H9 (cell line): ENCODE measurements around the gene PHOSPHO1. TPM values are rescaled to one million over a fixed set of nuclear protein-coding genes. Genes with fewer than 3 reads are reported as not detected.

Source experiments
- DNase-seq: peaks from one replicate; pipeline ENCODE4 v3.0.0-alpha.2; 2017
- H2AFZ ChIP-seq: one replicate; pipeline ENCODE4 v1.6.1; 2013; ENCODE audit warnings: mild to moderate bottlenecking, low read length, control low read depth, moderate library complexity
- H2AK5ac ChIP-seq: 2 replicates; pipeline ENCODE4 v1.6.1; 2013; ENCODE audit warnings: low read length, control low read depth, mixed read lengths; ENCODE audit not compliant: insufficient read length
- H2BK120ac ChIP-seq: one replicate; pipeline ENCODE4 v1.6.1; 2013; ENCODE audit warnings: low read depth, mild to moderate bottlenecking, low read length, control low read depth, inconsistent platforms; ENCODE audit not compliant: poor library complexity, severe bottlenecking
- H2BK12ac ChIP-seq: 2 replicates; pipeline ENCODE4 v1.6.1; 2013; ENCODE audit warnings: low read length, control low read depth, mixed read lengths, low read depth; ENCODE audit not compliant: insufficient read length
- H2BK15ac ChIP-seq: 2 replicates; pipeline ENCODE4 v1.6.1; 2013; ENCODE audit warnings: low read depth, low read length, control low read depth
- H2BK20ac ChIP-seq: one replicate; pipeline ENCODE4 v1.6.1; 2013; ENCODE audit warnings: low read depth, mild to moderate bottlenecking, low read length, control low read depth, inconsistent platforms; ENCODE audit not compliant: poor library complexity, severe bottlenecking
- H2BK5ac ChIP-seq: 2 replicates; pipeline ENCODE4 v1.6.1; 2013; ENCODE audit warnings: low read length, control low read depth, mixed read lengths; ENCODE audit not compliant: insufficient read length
- H3K14ac ChIP-seq: 2 replicates; pipeline ENCODE4 v1.6.1; 2013; ENCODE audit warnings: low read length, control low read depth; ENCODE audit not compliant: insufficient read depth
- H3K18ac ChIP-seq: 2 replicates; pipeline ENCODE4 v1.6.1; 2013; ENCODE audit warnings: low read depth, mild to moderate bottlenecking, mixed read lengths, low read length, control low read depth; ENCODE audit not compliant: insufficient read length
- H3K23ac ChIP-seq: 2 replicates; pipeline ENCODE4 v1.6.1; 2013; ENCODE audit warnings: low read length, control low read depth, mixed read lengths, low read depth; ENCODE audit not compliant: insufficient read length
- H3K23me2 ChIP-seq: 2 replicates; pipeline ENCODE4 v1.6.1; 2013; ENCODE audit warnings: low read depth, mild to moderate bottlenecking, mixed read lengths, low read length, control low read depth; ENCODE audit not compliant: insufficient read length, poor library complexity, severe bottlenecking
- H3K27ac ChIP-seq: 2 replicates; pipeline ENCODE4 v1.5.1; 2013; ENCODE audit warnings: low read length, control low read depth, mixed read lengths, low read depth; ENCODE audit not compliant: insufficient read length
- H3K27me3 ChIP-seq: 2 replicates; pipeline ENCODE4 v1.6.1; 2013; ENCODE audit warnings: low read length, control low read depth, inconsistent platforms; ENCODE audit not compliant: insufficient read depth
- H3K4ac ChIP-seq: 2 replicates; pipeline ENCODE4 v1.6.1; 2013; ENCODE audit warnings: low read depth, mild to moderate bottlenecking, control low read depth, inconsistent platforms, low read length, moderate library complexity
- H3K4me1 ChIP-seq: 2 replicates; pipeline ENCODE4 v1.6.1; 2013; ENCODE audit warnings: low read length, control low read depth, inconsistent platforms; ENCODE audit not compliant: insufficient read depth
- H3K4me2 ChIP-seq: 2 replicates; pipeline ENCODE4 v1.6.1; 2013; ENCODE audit warnings: low read length, control low read depth, mixed read lengths; ENCODE audit not compliant: insufficient read length, insufficient read depth
- H3K56ac ChIP-seq: 2 replicates; pipeline ENCODE4 v1.6.1; 2013; ENCODE audit warnings: low read depth, mild to moderate bottlenecking, mixed read lengths, low read length, control low read depth; ENCODE audit not compliant: insufficient read length
- H3K79me1 ChIP-seq: 2 replicates; pipeline ENCODE4 v1.6.1; 2013; ENCODE audit warnings: low read depth, mild to moderate bottlenecking, moderate library complexity, low read length, control low read depth, inconsistent platforms; ENCODE audit not compliant: insufficient read depth, poor library complexity, severe bottlenecking
- H3K79me2 ChIP-seq: 2 replicates; pipeline ENCODE4 v1.6.1; 2013; ENCODE audit warnings: low read length, control low read depth, inconsistent platforms; ENCODE audit not compliant: insufficient read depth
- H3K9ac ChIP-seq: 2 replicates; pipeline ENCODE4 v1.6.1; 2013; ENCODE audit warnings: low read length, control low read depth, mixed read lengths; ENCODE audit not compliant: insufficient read length; ENCODE audit errors: extremely low read depth
- H3K9me3 ChIP-seq: one replicate; pipeline ENCODE4 v1.6.1; 2013; ENCODE audit warnings: low read depth, low read length, inconsistent platforms; ENCODE audit not compliant: control insufficient read depth
- H3T11ph ChIP-seq: one replicate; pipeline ENCODE4 v1.6.1; 2013; ENCODE audit warnings: mild to moderate bottlenecking, low read length, control low read depth, inconsistent platforms
- H4K20me1 ChIP-seq: one replicate; pipeline ENCODE4 v1.6.1; 2013; ENCODE audit not compliant: control insufficient read depth, insufficient read length, insufficient read depth
- H4K5ac ChIP-seq: 2 replicates; pipeline ENCODE4 v1.6.1; 2013; ENCODE audit warnings: low read depth, mild to moderate bottlenecking, mixed read lengths, low read length, control low read depth; ENCODE audit not compliant: insufficient read length
- H4K8ac ChIP-seq: replicated peaks from 2 replicates; pipeline ENCODE4 v1.6.1; 2013; ENCODE audit warnings: low read length, control low read depth, mixed read lengths, low read depth; ENCODE audit not compliant: insufficient read length
- H4K91ac ChIP-seq: 2 replicates; pipeline ENCODE4 v1.6.1; 2013; ENCODE audit warnings: low read depth, mild to moderate bottlenecking, moderate library complexity, mixed read lengths, low read length, control low read depth; ENCODE audit not compliant: insufficient read length
- H3K27ac Mint-ChIP-seq, 3 experiments: 2 replicates in 2 of 3; 3 replicates in 1 of 3; pipeline ENCODE4 v1.8.0; 2020 to 2021; ENCODE audit warnings: mixed read lengths in 3 of 3, mild to moderate bottlenecking in 1 of 3, moderate library complexity in 1 of 3
- H3K27me3 Mint-ChIP-seq: 2 replicates; pipeline ENCODE4 v1.8.0; 2021; ENCODE audit warnings: low read depth, mild to moderate bottlenecking, moderate library complexity, mixed read lengths
- H3K36me3 Mint-ChIP-seq, 3 experiments: 2 replicates in 2 of 3; 3 replicates in 1 of 3; pipeline ENCODE4 v1.8.0; 2020 to 2021; ENCODE audit warnings: low read depth in 3 of 3, mixed read lengths in 3 of 3; ENCODE audit not compliant: insufficient read depth in 1 of 3
- H3K4me1 Mint-ChIP-seq, 2 experiments: 2 replicates each; pipeline ENCODE4 v1.8.0; 2020; ENCODE audit warnings: mixed read lengths in 2 of 2
- H3K4me3 Mint-ChIP-seq, 2 experiments: 2 replicates in 1 of 2; 3 replicates in 1 of 2; pipeline ENCODE4 v1.8.0; 2020 to 2021; ENCODE audit warnings: mild to moderate bottlenecking in 2 of 2, mixed read lengths in 2 of 2, moderate library complexity in 1 of 2
- H3K9me3 Mint-ChIP-seq, 2 experiments: 2 replicates in 1 of 2; 3 replicates in 1 of 2; pipeline ENCODE4 v1.8.0; 2020; ENCODE audit warnings: mild to moderate bottlenecking in 2 of 2, mixed read lengths in 2 of 2, moderate library complexity in 1 of 2
- CTCF ChIP-seq: fragments of 200-600 bp; sonication (generic); conservative IDR thresholded peaks from 3 replicates; pipeline ENCODE4 v1.8.0; 2021; ENCODE audit warnings: antibody characterized with exemption, mild to moderate bottlenecking
- WGBS: extraction: QIAGEN DNeasy Blood & Tissue Kit; methylation state at CpG from one replicate; pipeline ENCODE4 v1.1.7; 2013; ENCODE audit warnings: missing lambda C conversion rate, low lambda C conversion rate, mixed read lengths; ENCODE audit not compliant: insufficient read length; ENCODE audit errors: extremely low coverage; 5-methylcytosine and 5-hydroxymethylcytosine counted together
- total RNA-seq: library from RNA; stranded (reverse); gene quantifications from 2 replicates; pipeline ENCODE4 v1.2.1, GENCODE V29; 2021

The PHOSPHO1 gene
- total RNA-seq, 1 experiment from 2014 or later = 0.63 TPM

GRCh38 chr17:49247944-49248343, 17.4 kb upstream of the PHOSPHO1 start:
- Histone ChIP-seq H3K27ac (no peak overlapping the region), H3K4me2 (no peak overlapping the region), H3K4ac (no peak overlapping the region), H2BK5ac (no peak overlapping the region), H3K23ac (no peak overlapping the region), H3K14ac (no peak overlapping the region), H3K9ac (no peak overlapping the region), H3K27me3 (no peaks in the 10 kb centered on the region), H3K18ac (no peak overlapping the region), H3K56ac (no peak overlapping the region), H4K20me1 (no peaks in the 10 kb centered on the region), H4K8ac (no peak overlapping the region), H3K79me2 (no peaks in the 10 kb centered on the region), H2AFZ (no peak overlapping the region), H2BK12ac (no peak overlapping the region), H3T11ph (no peak overlapping the region), H3K79me1 (no peaks in the 10 kb centered on the region), H4K91ac (no peak overlapping the region), H2AK5ac (no peak overlapping the region), H4K5ac (no peak overlapping the region), H2BK15ac (no peak overlapping the region), H3K4me1 (no peaks in the 10 kb centered on the region), H3K23me2 (no peaks in the 10 kb centered on the region), H2BK20ac (no peak overlapping the region), H3K9me3 (no peaks in the 10 kb centered on the region), H2BK120ac (no peak overlapping the region)
- H3K4me3 Mint-ChIP-seq = no peak overlapping the region
- no peaks in the 10 kb centered on the region; a peak in 1 of 5 replicates for H3K9me3 Mint-ChIP-seq
- no CpG with 5 or more reads among the region's 7 CpGs for WGBS
- no peaks in the 10 kb centered on the region for H3K36me3 Mint-ChIP-seq
- H3K4me1 Mint-ChIP-seq = peaks cover 0 to 2% of the 10 kb centered on the region in 2 experiments; a peak in 1 of 4 replicates
- H3K27ac Mint-ChIP-seq = no peak overlapping the region
- peaks cover 4% of the 10 kb centered on the region for H3K27me3 Mint-ChIP-seq
- no peak for TF ChIP-seq CTCF
- DNase-seq = no peak
